GM18505 (cell line): ENCODE results near the gene SLC7A1.

ENCODE experiments used
- ATAC-seq: cut with Tn5 transposase; IDR thresholded peaks from one replicate; pipeline ENCODE4 v1.9.1; 2021; ENCODE audit not compliant: unreplicated experiment
- POLR2A ChIP-seq: IDR thresholded peaks from 4 replicates; pipeline ENCODE4 v1.6.1; 2011; ENCODE audit warnings: borderline replicate concordance; ENCODE audit not compliant: insufficient read depth, insufficient read length; ENCODE audit errors: extremely low read depth

The SLC7A1 gene

GRCh38 chr13:29465741-29466293 lies 129.7 kb downstream of the SLC7A1 start:
- TF ChIP-seq POLR2A = no peak

GRCh38 chr13:29464105-29464679 lies 131.3 kb downstream of the SLC7A1 start:
- TF ChIP-seq POLR2A = no peak

More at GRCh38 chr13:29465741-29466293, 129.7 kb downstream of the SLC7A1 start:
- ATAC-seq = no peak

GRCh38 chr13:29459813-29460355 lies 135.6 kb downstream of the SLC7A1 start:
- no peak for TF ChIP-seq POLR2A
- ATAC-seq = no peak

More at GRCh38 chr13:29464105-29464679, 131.3 kb downstream of the SLC7A1 start:
- no peak for ATAC-seq
